Measurements from ENCODE around the gene NFKBIB. TPM values are rescaled to one million over a fixed set of nuclear protein-coding genes. Genes with fewer than 3 reads are reported as not detected.
"Not testable (repeated sequence)": the region's sequence is repeated elsewhere in the genome, so short reads cannot be mapped to it uniquely, and the experiment has no call there.

Gene NFKBIB
- total RNA-seq, 1 donor from 2014 or later, result 15.1 TPM

- DNase-seq (ENCODE audit: low read depth, low spot score), result no peak
Observed at GRCh38 chr19:38924388-38924787, 24.6 kb downstream of the NFKBIB start.

GRCh38 chr19:38928391-38929001, 28.7 kb downstream of the NFKBIB start:
- DNase-seq (ENCODE audit: low read depth, low spot score), result no peak

DNA sequence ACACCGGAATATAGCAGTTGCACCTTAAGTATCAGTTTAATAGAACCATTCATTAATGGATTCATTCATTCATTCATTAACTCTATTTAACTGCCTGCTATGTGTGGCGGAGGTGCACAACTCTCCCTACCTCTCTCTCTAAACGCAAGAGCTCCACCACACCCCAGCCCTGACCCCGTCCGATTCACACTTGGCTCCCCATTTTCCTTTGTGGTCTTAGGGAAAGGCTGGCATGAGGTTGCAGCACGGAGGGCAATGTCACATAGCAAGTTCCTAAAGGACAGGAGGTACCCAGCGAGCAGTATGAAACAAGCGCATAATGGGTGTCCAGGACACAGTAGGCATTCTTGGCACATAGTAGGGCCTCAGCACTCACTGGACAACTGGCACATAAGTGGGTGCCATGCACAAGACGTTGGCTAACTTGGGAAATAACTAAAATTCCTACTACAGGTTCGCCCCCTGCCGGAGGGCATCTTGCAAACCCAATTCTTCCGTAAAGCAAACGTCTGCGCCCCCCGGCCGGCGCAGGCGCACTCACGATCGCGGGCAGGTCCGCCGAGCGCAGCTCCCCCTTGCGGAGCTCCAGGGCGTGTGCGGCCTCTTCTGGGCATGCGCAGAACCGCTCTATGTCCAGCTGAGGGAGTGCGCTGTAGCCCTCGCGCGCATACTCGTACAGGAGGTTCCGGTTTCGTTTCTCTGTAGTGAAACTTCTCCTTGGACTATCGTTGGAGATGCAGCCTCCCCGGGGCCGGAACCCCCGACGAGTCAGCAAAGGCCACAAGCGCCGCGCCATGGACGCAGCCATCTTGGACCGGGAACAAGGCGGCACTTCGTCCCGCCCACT, 30.4 kb downstream of the NFKBIB start, which contains the start of gene SARS2:
Gene SARS2 (minus strand): TSS at position 835 of the 847 bp plus-strand sequence. CDS start 27 bp downstream, at position 808.
- peak; percentile 77 for DNase-seq (ENCODE audit: low read depth, low spot score)

DNA sequence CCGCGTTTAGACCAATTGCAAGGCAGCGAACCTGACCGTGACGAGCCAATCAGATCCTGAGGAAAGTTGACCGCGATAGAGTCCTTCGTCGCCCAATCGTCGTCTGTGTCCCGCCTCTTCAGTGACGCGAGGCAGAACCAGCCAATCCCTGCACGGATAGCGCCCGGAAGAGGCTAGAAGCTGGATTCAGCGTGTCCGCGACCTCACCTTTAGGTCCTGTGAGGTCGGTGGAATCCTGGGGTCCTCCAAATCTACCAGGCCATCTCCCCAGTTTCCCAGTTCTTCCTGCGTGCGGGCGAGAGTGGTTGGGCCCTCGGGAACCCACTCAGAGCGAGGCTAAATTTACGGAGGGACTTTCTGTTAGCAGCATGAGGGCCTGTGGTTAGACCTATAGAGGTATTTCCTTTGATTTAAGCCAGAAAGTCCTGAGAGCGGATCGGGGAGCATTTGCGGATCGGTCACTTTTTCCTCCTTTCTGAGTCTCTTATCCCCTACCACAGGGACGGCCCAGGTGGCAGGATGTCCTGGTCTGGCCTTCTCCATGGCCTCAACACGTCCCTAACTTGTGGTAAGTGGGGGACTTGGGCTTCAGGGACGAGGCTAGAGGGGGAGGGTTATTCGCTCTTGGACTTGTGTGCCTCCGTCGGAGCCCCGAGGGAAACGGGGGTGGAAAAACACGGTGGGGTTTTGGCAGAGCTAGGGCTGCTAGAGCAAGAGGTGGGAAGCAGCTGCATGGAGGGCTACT, 31.2 kb downstream of the NFKBIB start, which contains the start of gene MRPS12:
Gene MRPS12 (plus strand): TSS at position 169 of the 745 bp plus-strand sequence. CDS start 351 bp downstream, at position 520.
- peak; percentile 97 for DNase-seq (ENCODE audit: low read depth, low spot score)

GRCh38 chr19:38931521-38931793, 31.7 kb downstream of the NFKBIB start:
- no peak for DNase-seq (ENCODE audit: low read depth, low spot score)

- DNase-seq (ENCODE audit: low read depth, low spot score), result peak; percentile 13
Observed at GRCh38 chr19:38932425-38933179, 32.8 kb downstream of the NFKBIB start.

DNA sequence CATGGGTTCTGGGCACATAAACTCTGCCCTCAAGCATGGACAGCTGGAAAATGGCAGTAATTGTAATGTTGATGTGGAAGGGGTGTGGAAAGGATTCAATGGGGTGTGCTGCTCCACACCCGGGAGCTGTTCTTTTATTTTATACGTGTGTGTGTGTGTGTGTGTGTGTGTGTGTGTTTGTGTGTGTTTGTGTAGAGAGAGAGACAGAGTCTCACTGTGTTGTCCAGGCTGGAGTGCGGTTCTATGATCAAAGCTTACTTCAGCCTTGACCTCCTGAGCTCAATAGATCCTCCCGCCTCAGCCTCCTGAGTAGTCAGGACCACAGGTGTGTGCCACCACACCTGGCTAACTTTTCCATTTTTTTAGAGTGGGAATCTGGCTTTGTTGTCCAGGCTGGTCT, 33.8 kb downstream of the NFKBIB start:
- DNase-seq (ENCODE audit: low read depth, low spot score), result no peak

- no peak for DNase-seq (ENCODE audit: low read depth, low spot score)
Observed at GRCh38 chr19:38939957-38940356, 40.2 kb downstream of the NFKBIB start.

DNA sequence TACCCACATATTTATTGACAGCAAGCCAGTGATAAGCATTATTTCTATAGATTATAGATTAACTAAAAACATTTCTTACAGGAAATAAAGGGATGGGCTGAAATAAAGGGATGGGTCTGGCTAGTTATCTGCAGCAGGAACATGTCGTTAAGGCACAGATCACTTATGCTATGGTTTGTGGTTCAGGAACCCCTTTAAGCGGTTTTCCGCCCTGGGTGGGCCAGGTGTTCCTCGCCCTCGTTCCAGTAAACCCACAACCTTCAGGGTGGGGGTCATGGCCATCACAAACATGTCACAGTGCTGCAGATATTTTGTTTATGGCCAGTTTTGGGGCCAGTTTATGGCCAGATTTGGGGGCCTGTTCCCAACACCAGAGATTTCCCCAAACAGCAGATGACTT, 41.7 kb downstream of the NFKBIB start:
- DNase-seq (ENCODE audit: low read depth, low spot score), result not testable (repeated sequence)

- no peak for DNase-seq (ENCODE audit: low read depth, low spot score)
Observed at GRCh38 chr19:38941979-38942378, 42.2 kb downstream of the NFKBIB start.

DNA sequence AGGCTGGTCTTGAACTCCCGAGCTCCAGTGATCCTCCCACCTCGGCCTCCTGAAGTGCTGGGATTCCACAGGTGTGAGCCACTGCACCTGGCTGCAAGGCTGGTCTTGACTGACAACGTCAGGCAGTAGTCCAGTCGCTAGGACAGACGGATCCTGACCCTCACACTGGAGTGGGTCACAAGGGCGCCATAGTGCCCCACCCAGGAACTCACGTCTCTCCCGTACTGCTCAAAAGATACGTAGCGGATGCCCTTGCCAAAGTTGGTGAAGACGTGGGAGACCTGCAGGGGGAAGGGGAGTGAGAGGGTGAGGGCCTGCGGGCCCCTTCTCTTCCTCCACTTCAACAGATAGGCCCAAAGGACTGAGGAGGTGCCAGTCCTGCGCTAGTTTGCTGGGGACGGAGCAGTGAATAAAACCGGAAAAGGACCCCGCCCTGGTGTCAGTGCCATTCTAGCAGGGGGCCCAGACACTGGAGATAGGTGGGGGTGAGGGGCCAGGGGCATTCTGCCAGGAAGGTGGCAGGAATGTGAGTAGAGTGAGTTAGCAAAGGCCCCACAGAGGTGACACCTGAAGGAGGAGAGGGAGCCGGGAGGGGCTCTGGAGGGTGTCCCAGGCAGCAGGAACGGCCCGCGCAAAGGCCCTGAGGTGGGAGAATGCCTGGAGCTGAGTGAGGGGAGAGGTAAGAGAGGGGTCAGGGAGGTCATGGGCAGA, 42.9 kb downstream of the NFKBIB start:
- no peak for DNase-seq (ENCODE audit: low read depth, low spot score)

DNA sequence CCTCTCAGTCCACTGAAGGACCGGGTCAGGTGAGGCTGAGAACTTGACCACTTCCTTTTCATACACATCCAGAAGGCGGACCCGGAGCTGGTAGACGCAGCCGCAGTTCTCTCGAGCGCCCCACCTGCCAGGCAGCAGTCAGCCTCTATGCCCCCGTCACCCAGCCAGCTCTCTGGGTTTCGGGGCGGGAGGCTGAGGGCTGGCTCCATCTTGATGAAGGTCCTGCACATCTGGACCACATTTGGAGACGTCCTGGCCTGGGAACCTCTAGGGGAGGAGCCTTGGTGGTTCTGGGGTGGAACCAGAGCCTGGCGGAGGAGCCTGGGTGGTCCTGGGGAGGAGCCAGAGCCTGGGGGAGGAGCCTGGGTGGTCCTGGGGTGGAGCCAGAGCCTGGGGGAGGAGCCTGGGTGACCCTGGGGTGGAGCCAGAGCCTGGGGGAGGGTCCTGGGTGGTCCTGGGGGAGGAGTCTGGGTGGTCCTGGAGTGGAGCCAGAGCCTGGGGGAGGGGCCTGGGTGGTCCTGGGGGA, 45.3 kb downstream of the NFKBIB start:
- DNase-seq (ENCODE audit: low read depth, low spot score), result no peak

DNA sequence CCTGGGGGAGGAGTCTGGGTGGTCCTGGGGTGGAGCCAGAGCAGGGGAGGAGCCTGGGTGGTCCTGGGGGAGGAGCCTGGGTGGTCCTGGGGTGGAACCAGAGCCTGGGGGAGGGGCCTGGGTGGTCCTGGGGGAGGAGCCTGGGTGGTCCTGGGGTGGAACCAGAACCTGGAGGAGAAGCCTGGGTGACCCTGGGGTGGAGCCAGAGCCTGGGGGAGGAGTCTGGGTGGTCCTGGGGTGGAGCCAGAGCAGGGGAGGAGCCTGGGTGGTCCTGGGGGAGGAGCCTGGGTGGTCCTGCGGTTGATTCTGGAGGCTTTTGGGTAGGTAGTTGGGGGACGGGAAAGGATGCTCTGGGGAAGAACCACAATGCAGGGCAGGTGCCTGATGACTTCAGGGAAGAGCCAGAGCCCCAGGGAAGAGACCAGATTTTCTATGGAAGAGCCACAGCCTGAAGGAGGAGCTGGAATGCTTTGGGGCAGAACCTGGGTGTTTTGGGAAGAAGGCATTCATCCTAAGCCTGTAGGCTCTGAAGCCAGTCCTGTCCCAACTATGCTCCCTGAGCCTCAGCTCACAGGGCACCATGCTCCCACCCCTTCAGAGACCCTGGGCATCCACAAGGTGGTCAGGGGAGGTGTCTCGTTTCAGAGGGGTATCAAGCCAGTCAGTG, 45.9 kb downstream of the NFKBIB start:
- no peak for DNase-seq (ENCODE audit: low read depth, low spot score)

- DNase-seq (ENCODE audit: low read depth, low spot score), result no peak
Observed at GRCh38 chr19:38946229-38947010, 46.7 kb downstream of the NFKBIB start.

GRCh38 chr19:38949580-38950367, 50.0 kb downstream of the NFKBIB start:
- peak; percentile 49 for DNase-seq (ENCODE audit: low read depth, low spot score)

GRCh38 chr19:38951187-38951586, 51.4 kb downstream of the NFKBIB start:
- no peak for DNase-seq (ENCODE audit: low read depth, low spot score)

GRCh38 chr19:38952395-38953165, 52.8 kb downstream of the NFKBIB start:
- no peak for DNase-seq (ENCODE audit: low read depth, low spot score)

DNA sequence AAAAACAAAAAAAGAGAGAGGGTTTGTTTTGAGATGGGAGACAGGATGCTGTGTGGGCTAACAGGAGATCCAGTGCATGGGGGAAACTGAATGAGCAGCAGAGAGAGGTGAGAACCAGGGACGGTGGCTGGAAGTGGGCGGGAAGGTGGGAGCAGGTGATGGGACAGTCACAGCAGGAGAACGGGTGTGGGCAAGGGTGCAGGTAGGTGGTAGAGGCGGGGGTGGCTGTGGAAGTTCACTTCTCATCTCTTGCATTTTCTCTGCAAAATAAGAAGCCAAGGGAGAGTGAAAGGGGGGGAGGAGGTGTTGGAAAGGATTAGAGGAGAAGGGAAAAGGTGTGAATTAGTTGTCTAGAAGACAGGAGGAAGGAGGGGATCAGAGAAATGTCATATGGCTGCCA, 53.9 kb downstream of the NFKBIB start:
- no peak for DNase-seq (ENCODE audit: low read depth, low spot score)
